Astrocyte (in vitro differentiated cells and primary cell): Measurements from ENCODE around the gene UACA. TPM values are rescaled to one million over a fixed set of nuclear protein-coding genes. Genes with fewer than 3 reads are reported as not detected.

ENCODE experiments used
- DNase-seq: peaks from one replicate; pipeline ENCODE4 v3.0.0-alpha.2; 2010; ENCODE audit warnings: low read depth
- FAIRE-seq: peaks from 2 replicates; lab custom pipeline; 2011; peaks lifted over from hg19 to GRCh38; lab: Jason Lieb, UNC
- H2AFZ ChIP-seq: 2 replicates; pipeline ENCODE4 v1.6.0; 2012; ENCODE audit warnings: low read depth, low read length, inconsistent platforms
- H3K27ac ChIP-seq: 2 replicates; pipeline ENCODE4 v1.5.1; 2011; ENCODE audit warnings: low read depth, low read length, inconsistent platforms
- H3K27me3 ChIP-seq: 2 replicates; pipeline ENCODE4 v1.6.0; 2011; ENCODE audit warnings: low read length, inconsistent platforms; ENCODE audit not compliant: insufficient read depth
- H3K36me3 ChIP-seq: 2 replicates; pipeline ENCODE4 v1.5.1; 2011; ENCODE audit warnings: low read length, inconsistent platforms; ENCODE audit not compliant: insufficient read depth
- H3K4me1 ChIP-seq: 2 replicates; pipeline ENCODE4 v1.5.1; 2011; ENCODE audit warnings: low read length, inconsistent platforms; ENCODE audit not compliant: insufficient read depth
- H3K4me2 ChIP-seq: 2 replicates; pipeline ENCODE4 v1.6.0; 2012; ENCODE audit warnings: low read length, inconsistent platforms
- H3K4me3 ChIP-seq: 2 replicates; pipeline ENCODE4 v1.5.1; 2011; ENCODE audit warnings: low read depth, mild to moderate bottlenecking, low read length, inconsistent platforms; ENCODE audit not compliant: insufficient read depth
- H3K79me2 ChIP-seq: 2 replicates; pipeline ENCODE4 v1.6.0; 2012; ENCODE audit warnings: mild to moderate bottlenecking, low read length, inconsistent platforms; ENCODE audit not compliant: insufficient read depth
- H3K9ac ChIP-seq: 2 replicates; pipeline ENCODE4 v1.6.0; 2012; ENCODE audit warnings: mild to moderate bottlenecking, low read length, inconsistent platforms
- H3K9me3 ChIP-seq: 2 replicates; pipeline ENCODE4 v1.5.1; 2012; ENCODE audit warnings: low read depth, mild to moderate bottlenecking, low read length, inconsistent platforms; ENCODE audit not compliant: insufficient read depth
- H4K20me1 ChIP-seq: 2 replicates; pipeline ENCODE4 v1.6.0; 2012; ENCODE audit warnings: low read length, inconsistent platforms; ENCODE audit not compliant: insufficient read depth
- H3K27ac Mint-ChIP-seq: one replicate; pipeline ENCODE4 v1.8.0; 2021; ENCODE audit warnings: mild to moderate bottlenecking, mixed read lengths; ENCODE audit not compliant: unreplicated experiment
- H3K27me3 Mint-ChIP-seq: one replicate; pipeline ENCODE4 v1.8.0; 2021; ENCODE audit warnings: low read depth, mixed read lengths; ENCODE audit not compliant: unreplicated experiment
- H3K36me3 Mint-ChIP-seq: one replicate; pipeline ENCODE4 v1.8.0; 2021; ENCODE audit warnings: low read depth, mixed read lengths; ENCODE audit not compliant: unreplicated experiment
- H3K4me1 Mint-ChIP-seq: one replicate; pipeline ENCODE4 v1.8.0; 2021; ENCODE audit warnings: low read depth, mixed read lengths; ENCODE audit not compliant: unreplicated experiment
- H3K4me3 Mint-ChIP-seq: one replicate; pipeline ENCODE4 v1.8.0; 2021; ENCODE audit warnings: mild to moderate bottlenecking, moderate library complexity, mixed read lengths; ENCODE audit not compliant: unreplicated experiment
- H3K9me3 Mint-ChIP-seq: one replicate; pipeline ENCODE4 v1.8.0; 2021; ENCODE audit warnings: mild to moderate bottlenecking, mixed read lengths; ENCODE audit not compliant: unreplicated experiment
- CTCF ChIP-seq: IDR thresholded peaks from 2 replicates; pipeline ENCODE4 v1.5.1; 2011; ENCODE audit warnings: low read depth, mild to moderate bottlenecking, inconsistent platforms, low read length, moderate library complexity; ENCODE audit not compliant: insufficient read depth
- EZH2 ChIP-seq: IDR thresholded peaks from 2 replicates; pipeline ENCODE4 v1.6.1; 2012; ENCODE audit warnings: mild to moderate bottlenecking, low read length, inconsistent platforms; ENCODE audit not compliant: insufficient read depth
- total RNA-seq: library from RNA; stranded (reverse); gene quantifications from 2 replicates; pipeline ENCODE4 v1.2.1, GENCODE V29; 2021

The UACA gene
- total RNA-seq, 1 donor from 2014 or later, result 168 TPM

- Histone ChIP-seq H3K27me3 (no peaks in the 10 kb centered on the region), H3K9me3 (no peaks in the 10 kb centered on the region), H3K27ac (no peak overlapping the region), H3K36me3 (no peaks in the 10 kb centered on the region), H3K4me1 (peaks cover 22% of the 10 kb centered on the region), H4K20me1 (no peaks in the 10 kb centered on the region), H3K9ac (no peak overlapping the region), H3K4me2 (no peak overlapping the region), H3K4me3 (no peak overlapping the region), H3K79me2 (no peaks in the 10 kb centered on the region), H2AFZ (no peak overlapping the region)
- no peak for DNase-seq
- H3K27me3 Mint-ChIP-seq, result no peaks in the 10 kb centered on the region
- FAIRE-seq, result no peak
- peaks cover 30% of the 10 kb centered on the region for H3K4me1 Mint-ChIP-seq
- no peak for TF ChIP-seq CTCF
- no peak for TF ChIP-seq EZH2
- H3K36me3 Mint-ChIP-seq, result no peaks in the 10 kb centered on the region
- H3K4me3 Mint-ChIP-seq, result no peak overlapping the region
- no peak overlapping the region for H3K27ac Mint-ChIP-seq
- H3K9me3 Mint-ChIP-seq, result no peaks in the 10 kb centered on the region
Measured at GRCh38 chr15:70783041-70783440, 19.7 kb upstream of the UACA start.

GRCh38 chr15:70781236-70781635 is 17.9 kb upstream of the UACA start:
- FAIRE-seq, result no peak
- Histone ChIP-seq H3K4me1 (peaks cover 28% of the 10 kb centered on the region), H3K4me3 (no peak overlapping the region), H3K4me2 (no peak overlapping the region), H4K20me1 (no peaks in the 10 kb centered on the region), H3K27me3 (no peaks in the 10 kb centered on the region), H3K9me3 (no peaks in the 10 kb centered on the region), H3K27ac (no peak overlapping the region), H3K36me3 (no peaks in the 10 kb centered on the region), H3K79me2 (no peaks in the 10 kb centered on the region), H2AFZ (no peak overlapping the region), H3K9ac (no peak overlapping the region)
- Mint-ChIP-seq H3K4me3 (no peak overlapping the region), H3K27ac (peak overlapping the region; percentile 6), H3K4me1 (peaks cover 41% of the 10 kb centered on the region), H3K9me3 (no peaks in the 10 kb centered on the region), H3K27me3 (no peaks in the 10 kb centered on the region), H3K36me3 (no peaks in the 10 kb centered on the region)
- TF ChIP-seq CTCF (no peak), EZH2 (no peak)
- no peak for DNase-seq

GRCh38 chr15:70778258-70779076 is 15.1 kb upstream of the UACA start:
- H3K4me3 Mint-ChIP-seq, result peak overlapping the region; percentile 68
- no peaks in the 10 kb centered on the region for H3K36me3 Mint-ChIP-seq
- Histone ChIP-seq H4K20me1 (no peaks in the 10 kb centered on the region), H3K9ac (peak overlapping the region; percentile 69), H3K79me2 (no peaks in the 10 kb centered on the region), H3K36me3 (no peaks in the 10 kb centered on the region), H3K9me3 (no peaks in the 10 kb centered on the region), H3K4me1 (peaks cover 36% of the 10 kb centered on the region), H2AFZ (no peak overlapping the region), H3K27ac (peak overlapping the region; percentile 92), H3K27me3 (no peaks in the 10 kb centered on the region), H3K4me2 (peak overlapping the region; percentile 66), H3K4me3 (no peak overlapping the region)
- H3K27ac Mint-ChIP-seq, result peak overlapping the region; percentile 98
- DNase-seq, result peak; percentile 90
- peaks cover 45% of the 10 kb centered on the region for H3K4me1 Mint-ChIP-seq
- peak; percentile 78 for FAIRE-seq
- H3K27me3 Mint-ChIP-seq, result no peaks in the 10 kb centered on the region
- TF ChIP-seq EZH2, result no peak
- no peak for TF ChIP-seq CTCF
- no peaks in the 10 kb centered on the region for H3K9me3 Mint-ChIP-seq
